HUES64 (cell line): ENCODE data around the gene BCAN.
A peak's percentile ranks its signal among the peaks of the same experiment; 100 is the strongest.
"Not testable (repeated sequence)": the region's sequence is repeated elsewhere in the genome, so short reads cannot be mapped to it uniquely, and the experiment has no call there.

Experiments
- H3K27ac ChIP-seq: 2 replicates; pipeline ENCODE4 v1.7.0; 2013; ENCODE audit warnings: low read depth, low read length, inconsistent platforms
- H3K27me3 ChIP-seq: 2 replicates; pipeline ENCODE4 v1.6.1; 2013; ENCODE audit warnings: mild to moderate bottlenecking, low read length; ENCODE audit not compliant: insufficient read depth
- H3K36me3 ChIP-seq: 2 replicates; pipeline ENCODE4 v1.6.1; 2013; ENCODE audit warnings: mild to moderate bottlenecking, low read length; ENCODE audit not compliant: insufficient read depth
- H3K4me1 ChIP-seq: 2 replicates; pipeline ENCODE4 v1.6.1; 2013; ENCODE audit warnings: mild to moderate bottlenecking, low read length, moderate library complexity; ENCODE audit not compliant: insufficient read depth
- H3K4me3 ChIP-seq: 2 replicates; pipeline ENCODE4 v1.5.1; 2013; ENCODE audit warnings: mild to moderate bottlenecking, low read length, moderate library complexity
- H3K9ac ChIP-seq: 2 replicates; pipeline ENCODE4 v1.6.1; 2013; ENCODE audit warnings: mild to moderate bottlenecking, low read depth, low read length
- H3K9me3 ChIP-seq: 2 replicates; pipeline ENCODE4 v1.6.1; 2013; ENCODE audit warnings: low read depth, low read length; ENCODE audit not compliant: insufficient read depth
- WGBS: fragments of 150-250, 120-280 bp; methylation state at CpG from one replicate; pipeline ENCODE4 v1.1.7; 2013; ENCODE audit warnings: missing lambda C conversion rate; 5-methylcytosine and 5-hydroxymethylcytosine counted together

Gene BCAN

DNA sequence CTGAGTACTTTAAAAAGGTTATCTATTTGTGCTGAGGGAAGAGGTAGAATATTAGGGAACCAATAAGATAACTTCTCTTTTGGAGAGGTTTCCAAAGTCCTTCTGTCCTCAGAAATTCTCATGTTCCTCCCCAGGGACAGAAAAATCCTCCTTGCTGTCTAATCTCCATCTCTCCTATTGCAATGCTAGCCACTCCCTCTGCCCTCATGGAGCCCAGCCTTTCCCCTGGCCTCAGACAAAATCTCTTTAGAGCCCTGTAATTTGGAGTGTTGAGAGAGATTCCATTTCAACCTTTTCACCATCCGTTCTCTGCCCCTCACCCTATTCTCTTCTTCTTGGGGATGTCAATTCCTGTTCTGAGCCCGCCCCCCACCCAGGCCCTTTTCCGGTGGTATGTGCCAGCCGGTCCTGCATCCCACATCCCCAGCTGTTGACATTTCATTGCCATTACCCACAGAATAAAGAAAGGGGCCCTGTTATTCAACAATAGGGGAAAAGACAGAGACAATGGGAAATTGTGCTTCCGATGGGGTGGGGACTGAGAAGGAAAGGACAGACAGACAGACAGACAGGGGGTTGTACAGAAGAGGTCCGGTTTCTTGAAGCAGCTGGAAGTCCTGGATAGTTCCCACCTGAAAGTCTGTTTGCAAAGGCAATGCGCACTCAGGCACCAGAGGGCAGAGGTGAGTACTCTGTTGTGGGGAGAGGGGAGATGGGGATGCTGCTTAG lies 22.9 kb upstream of the BCAN start, which contains the start of gene HAPLN2:
TSS of gene HAPLN2 (plus strand) at position 563 of the 729 bp plus-strand sequence. CDS start 4,076 bp downstream, outside the sequence.
- H3K9me3 ChIP-seq, result no peaks in the 10 kb centered on the region
- WGBS, result 7% methylated on average over 7 of the region's 7 CpGs
- H3K4me3 ChIP-seq, result no peak within 1 kb of the TSS

DNA sequence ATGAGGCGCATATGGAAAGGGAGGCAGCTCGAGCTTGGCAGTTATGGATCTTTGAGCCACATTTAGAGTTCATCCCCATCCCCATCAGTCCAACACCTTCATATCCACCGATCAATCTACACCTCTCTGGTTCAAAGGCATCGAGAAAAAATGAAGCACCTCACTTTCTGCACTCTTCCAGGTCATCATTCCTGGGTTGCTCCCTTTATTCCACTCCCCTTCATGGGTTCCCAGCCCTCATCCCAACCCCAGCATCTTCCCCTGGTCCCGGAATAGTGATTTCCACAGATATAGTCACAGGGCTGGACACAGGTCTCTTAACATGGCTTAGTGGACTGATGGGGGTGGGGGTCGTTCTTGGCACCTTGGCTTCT lies 22.3 kb upstream of the BCAN start:
- WGBS, result 33% methylated on average over 6 of the region's 6 CpGs
- H3K27ac ChIP-seq, result no peak overlapping the region
- no peaks in the 10 kb centered on the region for H3K9me3 ChIP-seq
- peaks cover 6% of the 10 kb centered on the region; the same call in 1 of the 2 replicates for H3K4me1 ChIP-seq
- no peak overlapping the region for H3K4me3 ChIP-seq
- no peak overlapping the region for H3K9ac ChIP-seq
- no peaks in the 10 kb centered on the region for H3K36me3 ChIP-seq
- H3K27me3 ChIP-seq, result peaks cover 59% of the 10 kb centered on the region

More for the DNA sequence above, 22.9 kb upstream of the BCAN start, which contains the start of gene HAPLN2:
- Histone ChIP-seq H3K9ac (no peak within 1 kb of the TSS), H3K4me1 (peaks cover 6% of the 10 kb centered on the region; the same call in 1 of the 2 replicates), H3K27ac (no peak within 1 kb of the TSS), H3K36me3 (no peaks in the 10 kb centered on the region), H3K27me3 (peaks cover 53% of the 10 kb centered on the region)

DNA sequence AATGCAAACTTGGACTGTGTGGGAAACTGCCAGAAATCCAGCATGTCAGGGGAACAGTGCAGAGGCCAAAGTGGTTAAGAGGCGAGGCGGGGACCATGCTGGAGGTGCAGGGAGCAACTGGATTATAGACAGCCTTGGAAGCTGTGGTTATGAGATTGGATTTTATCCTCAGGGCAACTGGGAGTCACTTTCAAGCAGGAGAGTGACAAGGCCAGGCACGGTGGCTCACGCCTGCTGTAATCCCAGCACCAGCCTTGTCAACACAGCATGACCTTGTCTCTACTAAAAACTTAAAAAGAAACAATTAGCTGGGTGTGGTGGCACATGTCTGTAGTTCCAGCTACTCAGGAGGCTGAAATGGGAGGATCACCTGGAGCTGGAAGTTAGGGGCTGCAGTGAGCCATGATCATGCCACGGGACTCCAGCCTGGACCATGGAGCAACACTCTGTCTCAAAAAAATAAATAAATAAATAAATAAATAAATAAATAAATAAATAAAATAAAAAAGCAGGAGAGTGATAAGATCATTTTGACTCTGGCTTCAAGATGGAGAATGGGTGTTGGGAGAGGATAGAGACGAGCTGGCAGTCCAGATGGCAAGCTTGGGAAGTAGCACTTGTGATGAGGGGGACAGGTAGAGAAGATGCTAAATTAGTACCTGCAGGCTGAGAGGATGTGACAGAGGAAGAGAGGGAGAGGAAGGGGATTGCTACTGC lies 19.2 kb upstream of the BCAN start:
- no peak overlapping the region for H3K27ac ChIP-seq
- H3K9ac ChIP-seq, result no peak overlapping the region
- H3K27me3 ChIP-seq, result peaks cover 82% of the 10 kb centered on the region
- no peak overlapping the region for H3K4me3 ChIP-seq
- H3K36me3 ChIP-seq, result no peaks in the 10 kb centered on the region
- no peaks in the 10 kb centered on the region for H3K9me3 ChIP-seq
- peaks cover 6% of the 10 kb centered on the region; the same call in 1 of the 2 replicates for H3K4me1 ChIP-seq
- 75% methylated on average over 6 of the region's 6 CpGs for WGBS

DNA sequence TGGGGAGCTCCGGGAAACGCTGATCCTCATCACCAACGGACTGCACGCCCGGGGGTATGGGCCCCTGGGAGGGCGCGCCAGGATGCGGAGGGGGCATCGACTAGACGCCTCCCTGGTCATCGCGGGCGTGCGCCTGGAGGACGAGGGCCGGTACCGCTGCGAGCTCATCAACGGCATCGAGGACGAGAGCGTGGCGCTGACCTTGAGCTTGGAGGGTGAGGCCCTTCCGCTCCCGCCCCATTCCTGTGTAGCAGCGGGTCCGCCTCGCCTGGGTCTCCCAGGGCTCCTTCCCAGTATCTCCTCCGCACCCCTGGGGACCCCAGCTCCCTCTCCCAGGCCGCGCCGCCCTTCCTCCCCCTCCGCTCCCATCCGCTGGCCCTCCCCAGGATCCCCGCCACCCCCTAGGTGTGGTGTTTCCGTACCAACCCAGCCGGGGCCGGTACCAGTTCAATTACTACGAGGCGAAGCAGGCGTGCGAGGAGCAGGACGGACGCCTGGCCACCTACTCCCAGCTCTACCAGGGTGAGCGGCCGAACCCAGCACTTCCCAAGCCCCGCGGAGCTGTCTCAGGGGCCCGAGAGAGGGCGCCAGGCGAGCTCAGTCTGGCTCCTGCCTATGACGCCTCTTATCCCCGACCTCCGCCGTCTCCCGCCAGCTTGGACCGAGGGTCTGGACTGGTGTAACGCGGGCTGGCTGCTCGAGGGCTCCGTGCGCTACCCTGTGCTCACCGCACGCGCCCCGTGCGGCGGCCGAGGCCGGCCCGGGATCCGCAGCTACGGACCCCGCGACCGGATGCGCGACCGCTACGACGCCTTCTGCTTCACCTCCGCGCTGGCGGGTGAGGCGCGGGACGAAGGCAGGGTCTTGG lies 17.7 kb upstream of the BCAN start:
- peaks cover under 1% of the 10 kb centered on the region; the same call in 1 of the 2 replicates for H3K4me1 ChIP-seq
- no peak overlapping the region for H3K27ac ChIP-seq
- H3K4me3 ChIP-seq, result peak overlapping the region; percentile 68
- no peak overlapping the region; the same call in 1 of the 2 replicates for H3K9ac ChIP-seq
- no peaks in the 10 kb centered on the region for H3K9me3 ChIP-seq
- peaks cover 77% of the 10 kb centered on the region for H3K27me3 ChIP-seq
- 2% methylated on average over 87 of the region's 87 CpGs for WGBS
- no peaks in the 10 kb centered on the region for H3K36me3 ChIP-seq

DNA sequence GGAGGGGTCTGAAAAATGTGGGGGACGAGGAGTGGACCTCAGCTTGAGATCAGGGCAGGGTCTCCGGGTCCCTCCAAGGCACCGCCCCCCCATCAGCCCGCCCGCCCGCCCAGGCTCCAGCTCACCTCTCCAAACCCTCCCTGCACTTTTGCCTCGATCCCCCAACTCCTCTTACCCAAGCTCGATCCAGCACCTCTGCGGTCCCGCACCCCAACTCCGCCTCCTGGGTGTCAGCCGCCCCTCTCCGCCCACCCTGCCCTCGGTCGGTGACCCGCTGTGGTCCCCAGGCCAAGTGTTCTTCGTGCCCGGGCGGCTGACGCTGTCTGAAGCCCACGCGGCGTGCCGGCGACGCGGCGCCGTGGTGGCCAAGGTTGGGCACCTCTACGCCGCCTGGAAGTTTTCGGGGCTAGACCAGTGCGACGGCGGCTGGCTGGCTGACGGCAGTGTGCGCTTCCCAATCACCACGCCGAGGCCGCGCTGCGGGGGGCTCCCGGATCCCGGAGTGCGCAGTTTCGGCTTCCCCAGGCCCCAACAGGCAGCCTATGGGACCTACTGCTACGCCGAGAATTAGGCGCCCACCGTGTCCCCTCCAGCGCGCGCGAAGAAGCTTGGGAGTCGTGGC lies 17.0 kb upstream of the BCAN start:
- no peaks in the 10 kb centered on the region for H3K36me3 ChIP-seq
- peaks cover 70% of the 10 kb centered on the region for H3K27me3 ChIP-seq
- no peak overlapping the region for H3K27ac ChIP-seq
- H3K4me1 ChIP-seq, result no peaks in the 10 kb centered on the region
- H3K9ac ChIP-seq, result no peak overlapping the region
- no peaks in the 10 kb centered on the region for H3K9me3 ChIP-seq
- WGBS, result 2% methylated on average over 50 of the region's 55 CpGs
- H3K4me3 ChIP-seq, result peak overlapping the region; percentile 68

DNA sequence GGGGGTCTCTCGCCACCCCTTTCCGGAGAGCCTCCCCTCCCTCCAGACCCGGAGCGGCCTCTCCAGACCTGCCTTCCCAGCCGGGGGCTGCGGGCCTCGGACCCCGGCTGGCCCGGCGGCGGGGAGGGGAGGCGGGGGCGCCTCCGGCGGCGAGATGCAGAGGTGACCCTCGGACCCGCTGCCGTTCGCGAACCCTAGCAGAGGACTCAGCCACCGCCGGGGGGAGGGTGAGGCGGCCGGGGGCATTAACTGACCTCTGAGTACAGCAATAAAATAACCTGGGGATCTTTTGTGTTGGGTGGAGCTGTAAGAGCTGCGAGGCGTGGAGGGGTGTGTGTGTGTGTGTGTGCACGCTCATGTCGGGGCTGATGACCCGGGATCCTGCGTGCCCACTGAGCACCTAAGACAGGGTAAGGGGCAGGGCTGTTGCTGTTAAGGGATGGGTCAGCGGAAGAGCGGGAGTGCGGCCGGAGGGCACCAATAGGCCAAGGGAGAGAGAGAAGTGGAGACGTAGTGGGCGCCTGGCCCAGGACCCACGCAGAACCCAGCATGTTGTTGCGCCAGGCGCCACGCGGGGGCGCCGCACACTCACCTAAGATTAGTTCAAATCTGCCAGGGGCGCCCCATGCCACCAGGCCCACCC lies 16.4 kb upstream of the BCAN start:
- H3K9ac ChIP-seq, result no peak overlapping the region
- H3K4me1 ChIP-seq, result no peaks in the 10 kb centered on the region
- peaks cover 64% of the 10 kb centered on the region for H3K27me3 ChIP-seq
- H3K4me3 ChIP-seq, result peak overlapping the region; percentile 68
- no peaks in the 10 kb centered on the region for H3K9me3 ChIP-seq
- 3% methylated on average over 45 of the region's 45 CpGs for WGBS
- no peaks in the 10 kb centered on the region for H3K36me3 ChIP-seq
- no peak overlapping the region for H3K27ac ChIP-seq

DNA sequence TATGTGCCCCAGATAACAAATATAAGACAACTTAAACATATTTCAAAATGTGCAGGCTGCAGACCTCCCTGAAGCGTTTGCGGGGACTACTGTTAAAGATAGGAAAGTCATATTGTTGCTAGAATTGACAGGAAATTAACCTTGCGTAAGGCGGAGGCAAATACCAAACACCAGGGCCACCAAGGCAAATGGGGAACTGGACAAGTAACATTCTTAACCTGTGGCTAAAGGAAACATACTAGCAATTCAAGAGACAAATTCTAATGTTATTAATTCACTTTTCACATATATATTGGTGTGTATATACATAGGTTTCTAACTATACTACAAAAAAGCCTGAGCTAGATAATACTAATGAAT lies 15.9 kb upstream of the BCAN start:
- H3K4me3 ChIP-seq, result no peak overlapping the region
- WGBS, result 50% methylated on average over 4 of the region's 4 CpGs

DNA sequence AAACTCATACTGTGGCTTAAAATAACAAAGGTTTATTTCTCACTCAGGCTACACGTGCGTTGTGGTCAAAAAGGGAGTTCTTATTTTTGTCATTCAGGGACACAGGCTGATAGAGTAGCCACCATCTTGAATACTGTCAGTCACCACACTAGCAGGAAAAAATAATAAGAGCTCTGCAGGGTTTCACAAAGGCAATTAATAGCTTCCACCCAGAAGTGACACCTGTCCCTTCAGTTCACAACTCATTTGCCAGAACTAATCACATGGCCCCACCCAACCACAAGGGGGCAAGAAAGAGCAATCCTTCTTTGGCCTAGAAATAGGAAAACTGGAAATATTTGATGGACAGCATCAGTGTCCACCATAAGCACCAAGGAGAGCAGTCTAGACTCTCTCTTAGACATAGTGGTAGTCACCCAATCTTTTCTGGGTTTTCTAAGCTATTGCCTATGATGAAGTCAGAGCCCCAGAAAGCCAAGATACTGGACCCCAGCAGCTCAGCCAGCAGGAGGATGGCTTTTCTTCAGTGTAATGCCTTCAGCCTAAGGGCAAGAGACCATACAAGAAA lies 14.5 kb upstream of the BCAN start:
- 79% methylated on average over 2 of the region's 2 CpGs for WGBS
- H3K4me3 ChIP-seq, result no peak overlapping the region
- H3K9me3 ChIP-seq, result no peaks in the 10 kb centered on the region
- no peaks in the 10 kb centered on the region for H3K4me1 ChIP-seq
- H3K9ac ChIP-seq, result no peak overlapping the region
- no peaks in the 10 kb centered on the region for H3K36me3 ChIP-seq
- H3K27me3 ChIP-seq, result peaks cover 53% of the 10 kb centered on the region
- no peak overlapping the region for H3K27ac ChIP-seq

More for the DNA sequence above, 15.9 kb upstream of the BCAN start:
- H3K9me3 ChIP-seq, result no peaks in the 10 kb centered on the region
- H3K27me3 ChIP-seq, result peaks cover 64% of the 10 kb centered on the region
- H3K36me3 ChIP-seq, result no peaks in the 10 kb centered on the region
- H3K27ac ChIP-seq, result no peak overlapping the region
- H3K4me1 ChIP-seq, result no peaks in the 10 kb centered on the region
- no peak overlapping the region for H3K9ac ChIP-seq

DNA sequence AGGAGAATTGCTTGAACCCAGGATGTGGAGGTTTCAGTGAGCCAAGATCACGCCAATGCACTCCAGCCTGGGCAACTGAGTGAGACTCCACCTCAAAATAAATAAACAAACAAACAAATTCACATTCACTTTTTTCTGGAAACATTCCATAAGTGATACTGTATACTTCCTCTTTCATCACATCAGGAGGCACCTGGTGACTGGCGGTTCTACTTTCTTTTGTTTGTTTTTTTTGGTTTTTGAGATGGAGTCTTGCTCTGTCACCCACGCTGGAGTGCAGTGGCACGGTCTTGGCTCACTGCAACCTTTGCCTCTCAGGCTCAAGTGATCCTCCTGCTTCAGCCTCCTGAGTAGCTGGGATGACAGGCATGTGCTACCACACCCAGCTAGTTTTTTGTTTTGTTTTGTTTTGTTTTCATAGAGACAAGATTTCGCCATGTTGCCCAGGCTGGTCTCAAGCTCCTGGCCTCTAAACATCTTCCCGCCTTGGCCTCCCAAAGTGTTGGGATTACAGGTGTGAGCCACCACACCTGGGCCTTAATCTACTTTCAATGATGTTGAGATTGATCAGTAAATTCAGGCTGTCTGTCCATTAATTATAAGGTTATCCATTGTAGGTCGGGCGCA lies 12.0 kb upstream of the BCAN start:
- Histone ChIP-seq H3K36me3 (no peaks in the 10 kb centered on the region), H3K27ac (no peak overlapping the region), H3K27me3 (peaks cover 46% of the 10 kb centered on the region), H3K9ac (no peak overlapping the region), H3K4me3 (no peak overlapping the region), H3K9me3 (no peaks in the 10 kb centered on the region), H3K4me1 (no peaks in the 10 kb centered on the region)
- WGBS, result 88% methylated on average over 8 of the region's 8 CpGs

DNA sequence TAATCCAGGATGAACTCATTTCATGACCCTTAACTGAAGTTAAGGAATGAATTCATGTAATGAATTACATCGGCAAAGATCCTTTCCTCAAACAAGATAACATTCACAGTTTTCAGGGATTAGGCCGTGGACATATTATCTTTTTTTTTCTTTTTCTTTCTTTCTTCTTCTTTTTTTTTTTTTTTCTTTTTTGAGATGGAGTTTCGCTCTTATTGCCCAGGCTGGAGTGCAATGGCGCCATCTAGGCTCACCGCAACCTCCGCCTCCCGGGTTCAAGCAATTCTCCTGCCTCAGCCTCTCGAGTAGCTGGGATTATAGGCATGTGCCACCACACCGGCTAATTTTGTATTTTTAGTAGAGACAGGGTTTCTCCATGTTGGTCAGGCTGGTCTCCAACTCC lies 10.8 kb upstream of the BCAN start:
- H3K27ac ChIP-seq, H3K9ac ChIP-seq, H3K9me3 ChIP-seq, H3K4me3 ChIP-seq, H3K36me3 ChIP-seq, H3K4me1 ChIP-seq: not testable (repeated sequence)
- peaks cover 46% of the 10 kb centered on the region for H3K27me3 ChIP-seq
- WGBS, result 67% methylated on average over 9 of the region's 9 CpGs
